ENCODE data around the gene SDC3.
A peak's percentile ranks its signal among the peaks of the same experiment; 100 is the strongest.

SDC3 gene

DNA sequence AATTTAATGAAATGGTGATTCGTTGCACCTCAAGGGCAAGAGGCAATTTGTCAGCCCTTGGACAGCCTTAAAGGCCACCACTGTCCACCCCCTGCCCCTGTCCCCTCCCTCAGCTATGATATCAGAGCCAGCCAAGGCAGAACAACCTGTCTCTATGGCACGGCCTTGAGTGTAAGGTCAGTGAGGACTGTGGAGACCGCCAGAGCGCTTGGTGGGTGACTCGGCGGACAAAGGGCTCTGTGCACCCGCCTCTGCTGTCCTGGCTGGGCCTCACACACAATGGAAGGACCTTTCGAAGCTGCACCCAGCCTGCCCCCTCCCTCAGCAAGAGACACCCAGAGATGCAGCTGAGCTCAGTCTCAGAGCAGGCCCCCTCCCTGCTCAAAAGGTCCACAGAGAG lies 50.6 kb downstream of the SDC3 start:
- Histone ChIP-seq H3K4me1 (ENCODE audit: control insufficient read depth, low read depth, low read length) (no peaks in the 10 kb centered on the region), H3K23ac (ENCODE audit: low read length) (no peak overlapping the region), H2AK5ac (ENCODE audit: low read length) (no peak overlapping the region), H3K18ac (ENCODE audit: low read length) (no peak overlapping the region), H3K4ac (ENCODE audit: low read depth, low read length) (no peak overlapping the region), H2BK120ac (ENCODE audit: low read depth, low read length) (no peak overlapping the region), H3K4me2 (ENCODE audit: low read length) (no peak overlapping the region), H3K56ac (ENCODE audit: low read length) (no peak overlapping the region), H3K79me2 (ENCODE audit: control insufficient read depth, insufficient read depth, low read length) (no peaks in the 10 kb centered on the region), H4K5ac (ENCODE audit: low read length) (no peak overlapping the region), H2BK15ac (replicated peaks; ENCODE audit: low read depth) (no peak overlapping the region), H3K27ac (ENCODE audit: low read depth, low read length) (no peak overlapping the region), H2BK5ac (ENCODE audit: low read length) (no peak overlapping the region), H3K4me3 (ENCODE audit: low read length) (no peak overlapping the region), H3K79me1 (ENCODE audit: low read length) (no peaks in the 10 kb centered on the region), H3K27me3 (ENCODE audit: insufficient read depth, low read length, poor library complexity) (no peaks in the 10 kb centered on the region), H4K8ac (ENCODE audit: low read depth, low read length) (no peak overlapping the region), H3K36me3 (ENCODE audit: control insufficient read depth, insufficient read depth, low read length) (no peaks in the 10 kb centered on the region), H3K9ac (ENCODE audit: low read length) (no peak overlapping the region)
- DNase-seq: no peak
- WGBS (ENCODE audit: extremely low coverage, insufficient coverage, low lambda C conversion rate): no CpG with 5 or more reads among the region's 8 CpGs

DNA sequence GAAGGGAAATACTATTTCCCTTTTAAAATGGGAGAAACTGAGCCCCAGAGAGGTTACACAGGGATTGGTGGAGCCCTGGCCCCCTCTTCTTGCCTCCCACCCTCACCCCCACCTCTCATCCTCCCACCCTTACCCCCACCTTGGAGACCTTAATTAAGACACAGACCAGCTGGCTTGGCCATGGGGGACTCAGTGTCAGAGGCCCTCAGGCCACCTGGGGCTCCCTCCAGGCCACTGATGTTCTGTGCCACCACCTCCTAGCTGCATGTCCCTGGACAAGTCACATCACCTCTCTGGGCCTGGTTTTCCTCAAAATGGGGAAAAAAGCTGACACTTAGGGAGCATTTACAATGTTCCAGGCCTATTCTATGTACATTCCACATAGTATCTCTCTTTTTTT lies 51.5 kb downstream of the SDC3 start:
- H3K9ac ChIP-seq (ENCODE audit: low read length): no peak overlapping the region

DNA sequence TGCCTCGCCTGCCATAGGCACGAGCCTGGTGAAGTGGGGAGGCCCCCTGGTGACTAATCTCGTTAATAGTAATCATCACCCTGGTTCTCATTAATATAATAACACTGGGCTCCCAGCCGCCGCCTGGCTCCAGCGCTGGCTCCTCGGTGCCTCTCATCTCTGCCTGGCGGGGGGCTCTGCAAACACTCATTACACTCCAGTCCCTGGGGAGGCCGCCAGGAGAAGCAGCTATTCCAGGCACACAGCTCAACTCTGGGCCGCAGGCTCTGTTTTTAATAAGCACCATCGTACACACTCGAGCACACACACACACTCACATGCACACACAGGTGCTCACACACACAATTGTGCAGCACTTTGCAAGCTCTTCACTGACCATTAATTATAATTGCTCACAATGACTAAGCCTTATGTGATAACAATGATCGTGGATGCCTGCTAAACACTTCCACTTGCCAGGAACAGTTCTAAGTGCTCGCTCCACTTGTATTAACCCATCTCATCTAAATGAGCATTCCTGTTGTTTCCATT lies 52.2 kb downstream of the SDC3 start:
- Histone ChIP-seq H2BK5ac (ENCODE audit: low read length) (no peak overlapping the region), H3K56ac (ENCODE audit: low read length) (no peak overlapping the region), H3K9ac (ENCODE audit: low read length) (no peak overlapping the region), H3K27ac (ENCODE audit: low read depth, low read length) (no peak overlapping the region), H3K27me3 (ENCODE audit: insufficient read depth, low read length, poor library complexity) (no peaks in the 10 kb centered on the region), H3K4me1 (ENCODE audit: control insufficient read depth, low read depth, low read length) (no peaks in the 10 kb centered on the region), H3K79me2 (ENCODE audit: control insufficient read depth, insufficient read depth, low read length) (no peaks in the 10 kb centered on the region), H4K8ac (ENCODE audit: low read depth, low read length) (no peak overlapping the region), H3K79me1 (ENCODE audit: low read length) (no peaks in the 10 kb centered on the region), H3K4ac (ENCODE audit: low read depth, low read length) (no peak overlapping the region), H2BK120ac (ENCODE audit: low read depth, low read length) (no peak overlapping the region), H3K4me2 (ENCODE audit: low read length) (no peak overlapping the region), H3K4me3 (ENCODE audit: low read length) (no peak overlapping the region), H4K5ac (ENCODE audit: low read length) (no peak overlapping the region), H3K23ac (ENCODE audit: low read length) (no peak overlapping the region), H2AK5ac (ENCODE audit: low read length) (no peak overlapping the region), H3K18ac (ENCODE audit: low read length) (no peak overlapping the region), H3K36me3 (ENCODE audit: control insufficient read depth, insufficient read depth, low read length) (no peaks in the 10 kb centered on the region), H2BK15ac (replicated peaks; ENCODE audit: low read depth) (no peak overlapping the region)
- DNase-seq: no peak
- no CpG with 5 or more reads among the region's 14 CpGs for WGBS (ENCODE audit: extremely low coverage, insufficient coverage, low lambda C conversion rate)

More for the DNA sequence above, 51.5 kb downstream of the SDC3 start:
- no peak overlapping the region for H2AK5ac ChIP-seq (ENCODE audit: low read length)
- DNase-seq: no peak
- no peaks in the 10 kb centered on the region for H3K79me2 ChIP-seq (ENCODE audit: control insufficient read depth, insufficient read depth, low read length)
- H2BK5ac ChIP-seq (ENCODE audit: low read length): no peak overlapping the region
- H3K36me3 ChIP-seq (ENCODE audit: control insufficient read depth, insufficient read depth, low read length): no peaks in the 10 kb centered on the region
- H3K23ac ChIP-seq (ENCODE audit: low read length): no peak overlapping the region
- no peak overlapping the region for H3K56ac ChIP-seq (ENCODE audit: low read length)
- no peak overlapping the region for H3K18ac ChIP-seq (ENCODE audit: low read length)
- no peak overlapping the region for H3K4me3 ChIP-seq (ENCODE audit: low read length)
- H3K27ac ChIP-seq (ENCODE audit: low read depth, low read length): no peak overlapping the region
- no peak overlapping the region for H2BK120ac ChIP-seq (ENCODE audit: low read depth, low read length)
- H3K4me1 ChIP-seq (ENCODE audit: control insufficient read depth, low read depth, low read length): no peaks in the 10 kb centered on the region
- no peak overlapping the region for H4K8ac ChIP-seq (ENCODE audit: low read depth, low read length)
- H3K79me1 ChIP-seq (ENCODE audit: low read length): no peaks in the 10 kb centered on the region
- H2BK15ac ChIP-seq (replicated peaks; ENCODE audit: low read depth): no peak overlapping the region
- H3K4ac ChIP-seq (ENCODE audit: low read depth, low read length): no peak overlapping the region
- no peaks in the 10 kb centered on the region for H3K27me3 ChIP-seq (ENCODE audit: insufficient read depth, low read length, poor library complexity)
- no peak overlapping the region for H4K5ac ChIP-seq (ENCODE audit: low read length)
- H3K4me2 ChIP-seq (ENCODE audit: low read length): no peak overlapping the region

DNA sequence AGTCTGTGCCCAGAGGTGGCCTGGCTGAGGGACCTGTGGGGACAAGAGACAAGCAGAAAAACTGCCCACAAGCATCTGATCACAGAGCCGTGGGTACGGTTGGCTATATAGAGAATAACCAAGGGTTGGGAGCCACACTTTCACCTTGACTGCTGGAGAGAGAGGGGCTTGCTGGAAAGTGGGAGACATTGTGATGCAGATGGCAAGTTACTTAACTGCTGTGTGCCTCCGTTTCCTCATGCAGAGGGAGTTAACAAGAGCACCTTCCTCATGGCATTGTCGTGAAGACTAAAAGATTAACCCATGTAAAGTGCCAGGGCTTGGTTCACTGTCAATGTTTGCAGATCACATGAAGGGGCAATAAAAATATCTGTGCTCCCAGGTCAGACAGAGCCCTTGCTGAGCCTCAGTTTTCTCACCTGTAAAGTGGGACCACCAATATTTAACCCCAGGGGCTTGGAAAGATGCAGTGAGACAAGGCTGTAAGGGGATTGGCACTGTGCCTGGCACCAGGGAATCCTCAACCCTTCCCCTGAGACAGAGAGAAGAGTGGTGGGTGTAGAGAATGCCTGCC lies 52.8 kb downstream of the SDC3 start:
- H3K27ac ChIP-seq (ENCODE audit: low read depth, low read length): no peak overlapping the region
- H4K5ac ChIP-seq (ENCODE audit: low read length): no peak overlapping the region
- H3K79me2 ChIP-seq (ENCODE audit: control insufficient read depth, insufficient read depth, low read length): no peaks in the 10 kb centered on the region
- no CpG with 5 or more reads among the region's 4 CpGs for WGBS (ENCODE audit: extremely low coverage, insufficient coverage, low lambda C conversion rate)
- H3K4me3 ChIP-seq (ENCODE audit: low read length): no peak overlapping the region
- H2BK120ac ChIP-seq (ENCODE audit: low read depth, low read length): no peak overlapping the region
- H3K4me1 ChIP-seq (ENCODE audit: control insufficient read depth, low read depth, low read length): no peaks in the 10 kb centered on the region
- no peaks in the 10 kb centered on the region for H3K36me3 ChIP-seq (ENCODE audit: control insufficient read depth, insufficient read depth, low read length)
- no peak overlapping the region for H2AK5ac ChIP-seq (ENCODE audit: low read length)
- H4K8ac ChIP-seq (ENCODE audit: low read depth, low read length): no peak overlapping the region
- no peaks in the 10 kb centered on the region for H3K79me1 ChIP-seq (ENCODE audit: low read length)
- no peak overlapping the region for H3K4me2 ChIP-seq (ENCODE audit: low read length)
- no peak overlapping the region for H3K23ac ChIP-seq (ENCODE audit: low read length)
- H3K4ac ChIP-seq (ENCODE audit: low read depth, low read length): no peak overlapping the region
- H2BK15ac ChIP-seq (replicated peaks; ENCODE audit: low read depth): no peak overlapping the region
- H3K56ac ChIP-seq (ENCODE audit: low read length): no peak overlapping the region
- no peaks in the 10 kb centered on the region for H3K27me3 ChIP-seq (ENCODE audit: insufficient read depth, low read length, poor library complexity)
- H2BK5ac ChIP-seq (ENCODE audit: low read length): no peak overlapping the region
- no peak overlapping the region for H3K9ac ChIP-seq (ENCODE audit: low read length)
- no peak overlapping the region for H3K18ac ChIP-seq (ENCODE audit: low read length)
- DNase-seq: no peak

DNA sequence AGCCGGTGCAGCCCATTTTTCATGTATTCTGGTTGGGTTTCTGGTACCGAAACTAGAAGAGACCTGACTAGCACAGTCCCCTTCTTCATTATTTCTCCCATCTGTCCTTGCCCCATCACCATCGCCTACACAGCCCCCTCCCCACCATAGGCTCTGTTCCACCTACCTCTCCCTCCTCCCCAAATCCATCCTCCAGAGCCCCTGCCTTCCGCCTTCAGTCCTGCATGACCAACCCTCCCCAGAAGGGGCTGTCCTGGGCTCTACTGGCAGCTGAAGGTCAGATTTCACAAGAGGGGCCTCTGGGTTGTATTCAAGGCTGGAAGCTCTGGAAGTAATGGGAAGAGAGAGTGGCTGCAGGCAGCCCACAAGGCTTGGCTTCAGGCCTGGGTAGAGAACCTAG lies 55.2 kb downstream of the SDC3 start:
- Histone ChIP-seq H3K27ac (ENCODE audit: low read depth, low read length) (no peak overlapping the region), H3K4me3 (ENCODE audit: low read length) (no peak overlapping the region), H3K23ac (ENCODE audit: low read length) (no peak overlapping the region), H3K79me2 (ENCODE audit: control insufficient read depth, insufficient read depth, low read length) (no peaks in the 10 kb centered on the region), H4K5ac (ENCODE audit: low read length) (no peak overlapping the region), H2BK120ac (ENCODE audit: low read depth, low read length) (no peak overlapping the region), H2BK15ac (replicated peaks; ENCODE audit: low read depth) (no peak overlapping the region), H3K79me1 (ENCODE audit: low read length) (no peaks in the 10 kb centered on the region), H3K18ac (ENCODE audit: low read length) (no peak overlapping the region), H3K9ac (ENCODE audit: low read length) (no peak overlapping the region), H4K8ac (ENCODE audit: low read depth, low read length) (no peak overlapping the region), H2BK5ac (ENCODE audit: low read length) (no peak overlapping the region), H3K4ac (ENCODE audit: low read depth, low read length) (no peak overlapping the region), H3K56ac (ENCODE audit: low read length) (no peak overlapping the region), H3K36me3 (ENCODE audit: control insufficient read depth, insufficient read depth, low read length) (no peaks in the 10 kb centered on the region), H3K4me2 (ENCODE audit: low read length) (no peak overlapping the region), H2AK5ac (ENCODE audit: low read length) (no peak overlapping the region), H3K27me3 (ENCODE audit: insufficient read depth, low read length, poor library complexity) (no peaks in the 10 kb centered on the region), H3K4me1 (ENCODE audit: control insufficient read depth, low read depth, low read length) (no peaks in the 10 kb centered on the region)
- WGBS (ENCODE audit: extremely low coverage, insufficient coverage, low lambda C conversion rate): no CpG with 5 or more reads among the region's 4 CpGs
- peak; percentile 56 for DNase-seq

DNA sequence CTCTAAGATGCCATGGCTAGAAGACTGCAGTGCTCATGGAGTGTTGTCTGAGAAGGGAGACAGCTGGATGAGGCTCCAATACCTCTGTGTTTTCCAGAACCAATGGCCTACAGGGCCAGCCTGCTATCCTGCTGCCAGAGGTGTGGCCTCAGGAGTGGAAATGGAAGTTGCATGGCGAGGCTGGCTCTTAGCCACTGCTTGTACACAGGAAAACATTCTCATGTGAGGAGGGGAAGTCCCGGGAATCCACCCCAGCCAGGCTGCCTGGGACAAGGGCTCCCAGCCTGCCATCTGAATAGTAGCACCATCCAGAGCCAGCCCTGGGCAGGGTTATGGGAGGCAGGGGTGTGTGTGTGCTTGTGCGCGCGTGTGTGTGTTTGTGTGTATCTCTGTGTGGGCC lies 56.5 kb downstream of the SDC3 start:
- H2BK15ac ChIP-seq (replicated peaks; ENCODE audit: low read depth): no peak overlapping the region
- H3K79me2 ChIP-seq (ENCODE audit: control insufficient read depth, insufficient read depth, low read length): no peaks in the 10 kb centered on the region
- H3K27ac ChIP-seq (ENCODE audit: low read depth, low read length): no peak overlapping the region
- H3K27me3 ChIP-seq (ENCODE audit: insufficient read depth, low read length, poor library complexity): no peaks in the 10 kb centered on the region
- H3K56ac ChIP-seq (ENCODE audit: low read length): no peak overlapping the region
- no peaks in the 10 kb centered on the region for H3K79me1 ChIP-seq (ENCODE audit: low read length)
- no peak overlapping the region for H2BK5ac ChIP-seq (ENCODE audit: low read length)
- H2AK5ac ChIP-seq (ENCODE audit: low read length): no peak overlapping the region
- no peak overlapping the region for H4K8ac ChIP-seq (ENCODE audit: low read depth, low read length)
- no peak overlapping the region for H3K4me2 ChIP-seq (ENCODE audit: low read length)
- no peaks in the 10 kb centered on the region for H3K36me3 ChIP-seq (ENCODE audit: control insufficient read depth, insufficient read depth, low read length)
- H3K18ac ChIP-seq (ENCODE audit: low read length): no peak overlapping the region
- H2BK120ac ChIP-seq (ENCODE audit: low read depth, low read length): no peak overlapping the region
- H3K4me3 ChIP-seq (ENCODE audit: low read length): no peak overlapping the region
- DNase-seq: no peak
- no peaks in the 10 kb centered on the region for H3K4me1 ChIP-seq (ENCODE audit: control insufficient read depth, low read depth, low read length)
- no peak overlapping the region for H3K4ac ChIP-seq (ENCODE audit: low read depth, low read length)
- WGBS (ENCODE audit: extremely low coverage, insufficient coverage, low lambda C conversion rate): no CpG with 5 or more reads among the region's 5 CpGs
- H3K9ac ChIP-seq (ENCODE audit: low read length): no peak overlapping the region
- no peak overlapping the region for H4K5ac ChIP-seq (ENCODE audit: low read length)
- no peak overlapping the region for H3K23ac ChIP-seq (ENCODE audit: low read length)

Data from mesendoderm (in vitro differentiated cells).